Mucosa of descending colon (tissue), 3 donors: ENCODE results near the gene CHD6. TPM values are rescaled to one million over a fixed set of nuclear protein-coding genes. Genes with fewer than 3 reads are reported as not detected.

Experiments
- ATAC-seq: fragments of 200-7000 bp; cut with Tn5 transposase; one replicate; pipeline ENCODE4 v1.9.1; 2020; ENCODE audit warnings: mild to moderate bottlenecking, moderate library complexity
- DNase-seq, 3 donors: peaks; one replicate each; pipeline ENCODE4 v3.0.0-alpha.2; 2020
- H3K36me3 ChIP-seq: fragments of 200-600 bp; one replicate; pipeline ENCODE4 v1.8.0; 2021; ENCODE audit warnings: low read depth, mild to moderate bottlenecking
- H3K4me1 ChIP-seq: fragments of 200-600 bp; one replicate; pipeline ENCODE4 v1.8.0; 2021; ENCODE audit warnings: low read depth, mild to moderate bottlenecking
- H3K4me3 ChIP-seq: fragments of 200-600 bp; one replicate; pipeline ENCODE4 v1.8.0; 2021; ENCODE audit warnings: mild to moderate bottlenecking
- H3K9me3 ChIP-seq: fragments of 200-600 bp; one replicate; pipeline ENCODE4 v1.8.0; 2021; ENCODE audit warnings: mild to moderate bottlenecking
- CTCF ChIP-seq: fragments of 200-600 bp; IDR thresholded peaks from one replicate; pipeline ENCODE4 v1.8.0; 2022; ENCODE audit warnings: antibody characterized with exemption, mild to moderate bottlenecking
- intact Hi-C, 2 donors: fragments of 100-400 bp; cut with DNase I in 1 of 2; cut with micrococcal nuclease in 1 of 2; formaldehyde crosslinking; loops; one replicate each; pipeline versions ENCODE4 v1.11.0 to v1.11.1; 2022; cut with DNase I, micrococcal nuclease
- total RNA-seq, 3 donors: library from RNA; stranded (reverse); fragmentation: NEBNext Ultra II Directional in 2 of 3; extraction: Animal tissue kit (Norgen Biotek cat#: 25700) in 2 of 3; gene quantifications; one replicate each; pipeline versions ENCODE4 v1.2.1 to v1.2.4, GENCODE V29; 2021 to 2023
- donor health status: DM: no; HTN: no; CAD: no; lungs with moderate emphysema.
- donor health status: DM: no; HTN: no; CAD: no.
- donor health status: DM: no; HTN: yes; CAD: no.

CHD6 gene
- total RNA-seq, 3 donors from 2014 or later = 33.8 to 53.6 (median 43.8) TPM

DNA sequence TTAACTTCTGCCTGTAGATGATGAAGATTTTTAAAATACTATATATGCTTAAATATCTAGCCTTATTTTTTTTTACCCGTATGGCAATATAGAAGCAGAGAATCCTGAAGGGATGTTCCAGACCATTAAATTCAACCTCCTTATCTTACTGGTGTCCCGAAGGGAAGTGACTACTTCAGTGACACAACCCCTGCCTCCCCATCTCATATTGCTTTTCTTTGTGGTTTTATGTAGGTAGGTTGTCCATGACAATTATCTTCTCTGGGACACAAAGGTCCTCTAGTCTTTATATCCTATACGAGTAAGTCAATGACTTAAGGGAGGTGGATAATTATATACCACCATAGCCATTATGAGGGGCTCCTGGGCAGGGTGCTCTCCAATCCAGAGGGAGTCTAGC lies 194.2 kb downstream of the CHD6 start:
- no peak for TF ChIP-seq CTCF
- intact Hi-C loops = no loop called here
- Histone ChIP-seq H3K4me3 (no peak overlapping the region), H3K9me3 (no peaks in the 10 kb centered on the region), H3K4me1 (no peaks in the 10 kb centered on the region), H3K36me3 (no peaks in the 10 kb centered on the region)
- DNase-seq (no peak), ATAC-seq (no peak)

DNA sequence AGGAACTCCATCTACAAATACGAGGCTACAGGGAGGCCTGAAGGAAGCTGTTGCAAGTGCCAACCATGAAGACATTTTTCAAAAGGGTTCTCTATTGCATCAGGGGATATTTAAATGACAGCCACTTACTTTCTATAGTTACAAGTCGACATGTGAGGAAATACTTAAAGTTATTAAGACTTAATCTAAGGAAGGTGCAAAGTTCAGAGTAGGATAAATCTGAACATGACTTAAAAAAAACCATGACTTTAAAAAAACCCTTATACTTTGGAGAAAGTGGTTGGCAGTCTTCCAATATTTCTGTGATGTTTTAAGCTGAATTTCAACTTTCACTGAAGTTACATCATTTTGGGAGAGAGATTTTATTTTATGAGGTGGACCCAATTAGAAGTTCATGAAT lies 195.2 kb downstream of the CHD6 start:
- no peak for TF ChIP-seq CTCF
- intact Hi-C loops = no loop called here
- ATAC-seq (no peak), DNase-seq (no peak)
- Histone ChIP-seq H3K36me3 (no peaks in the 10 kb centered on the region), H3K4me1 (no peaks in the 10 kb centered on the region), H3K9me3 (no peaks in the 10 kb centered on the region), H3K4me3 (no peak overlapping the region)

DNA sequence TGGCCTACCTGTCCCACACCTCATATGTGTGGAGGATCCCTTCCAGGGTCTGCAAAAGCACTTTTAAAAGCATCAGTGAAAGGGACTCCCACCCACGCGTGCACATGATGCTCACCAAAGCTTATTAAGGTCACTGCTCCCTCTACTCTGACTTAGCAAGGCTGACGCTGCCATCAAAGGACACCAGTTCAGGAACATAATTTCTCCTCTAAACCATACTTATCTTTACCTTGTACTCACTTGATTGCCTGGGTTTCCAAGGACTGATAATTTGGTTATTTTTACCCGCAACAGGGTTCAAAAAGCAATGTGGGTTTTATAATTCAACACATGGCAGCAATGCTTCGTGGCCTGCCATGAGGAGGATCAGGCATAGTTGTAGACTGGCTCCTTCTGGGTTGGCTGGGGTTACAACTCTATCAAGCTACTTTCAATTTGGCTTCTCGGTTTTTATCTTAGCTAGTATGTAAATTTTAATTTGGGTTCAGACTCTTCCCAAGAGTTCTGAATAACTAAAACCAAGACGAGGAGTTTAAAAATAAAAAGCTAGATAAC lies 199.4 kb downstream of the CHD6 start:
- ATAC-seq = no peak
- Histone ChIP-seq H3K4me1 (no peaks in the 10 kb centered on the region), H3K4me3 (no peak overlapping the region), H3K9me3 (no peaks in the 10 kb centered on the region), H3K36me3 (peaks cover 9% of the 10 kb centered on the region)
- no peak for TF ChIP-seq CTCF
- intact Hi-C loops = no loop called here
- DNase-seq = no peak

GRCh38 chr20:41418031-41418430 lies 200.1 kb downstream of the CHD6 start:
- intact Hi-C loops = no loop called here
- no peaks in the 10 kb centered on the region for H3K4me1 ChIP-seq

GRCh38 chr20:41415191-41415590 lies 203.0 kb downstream of the CHD6 start:
- no peaks in the 10 kb centered on the region for H3K4me1 ChIP-seq
- no peak for TF ChIP-seq CTCF
- H3K9me3 ChIP-seq = no peaks in the 10 kb centered on the region
- no peak overlapping the region for H3K4me3 ChIP-seq
- intact Hi-C loops = no loop called here
- DNase-seq = no peak
- no peak for ATAC-seq
- peaks cover 15% of the 10 kb centered on the region for H3K36me3 ChIP-seq

More at GRCh38 chr20:41418031-41418430, 200.1 kb downstream of the CHD6 start:
- ATAC-seq (no peak), DNase-seq (no peak)
- no peak for TF ChIP-seq CTCF
- H3K4me3 ChIP-seq = no peak overlapping the region
- no peaks in the 10 kb centered on the region for H3K9me3 ChIP-seq
- H3K36me3 ChIP-seq = peaks cover 10% of the 10 kb centered on the region

- no peak overlapping the region for H3K4me3 ChIP-seq
- no peak for DNase-seq
- H3K4me1 ChIP-seq = peaks cover 5% of the 10 kb centered on the region
- intact Hi-C loops = no loop called here
- TF ChIP-seq CTCF = no peak
- peaks cover 15% of the 10 kb centered on the region for H3K36me3 ChIP-seq
- H3K9me3 ChIP-seq = no peaks in the 10 kb centered on the region
- no peak for ATAC-seq
Measured at GRCh38 chr20:41413169-41413568, 205.0 kb downstream of the CHD6 start.
